HG03025 (cell line): Measurements from ENCODE around the gene TNFRSF4.

Source experiments
- ATAC-seq: cut with Tn5 transposase; IDR thresholded peaks from one replicate; pipeline ENCODE4 v1.9.1; 2021; ENCODE audit warnings: mild to moderate bottlenecking, moderate library complexity; ENCODE audit not compliant: unreplicated experiment, low FRiP score

Gene TNFRSF4

DNA sequence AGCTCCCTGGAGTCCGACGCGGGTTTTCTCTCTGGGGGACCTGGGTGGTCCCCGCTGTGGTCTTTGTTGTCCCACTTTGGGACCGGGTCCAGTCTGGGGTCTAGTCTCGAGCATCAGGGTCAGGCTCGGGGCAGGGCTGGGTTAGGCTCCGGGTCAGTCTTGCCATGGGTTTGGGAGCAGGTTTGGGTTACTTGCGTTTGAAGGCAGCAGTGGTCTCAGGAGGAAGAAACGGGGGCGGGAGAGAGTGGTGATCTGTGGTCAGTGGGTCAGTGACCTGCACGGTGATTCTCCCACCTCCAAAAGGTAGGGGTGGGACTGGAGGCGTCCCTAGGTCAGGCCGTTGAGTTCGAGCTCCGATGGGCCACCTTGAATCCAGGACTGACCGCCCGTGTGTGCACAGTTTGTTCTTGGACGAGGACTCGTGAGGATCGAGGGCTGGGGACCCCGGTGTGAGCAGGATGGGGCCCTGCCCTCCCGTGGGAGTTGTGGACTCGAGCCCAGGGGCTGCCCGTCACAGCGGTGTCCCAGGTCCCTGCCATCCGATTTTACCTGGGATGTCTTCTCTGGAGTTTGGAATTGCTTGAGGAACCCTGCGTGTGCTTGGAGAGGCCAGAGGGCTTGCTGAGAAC is 20.3 kb upstream of the TNFRSF4 start:
- ATAC-seq = no peak

DNA sequence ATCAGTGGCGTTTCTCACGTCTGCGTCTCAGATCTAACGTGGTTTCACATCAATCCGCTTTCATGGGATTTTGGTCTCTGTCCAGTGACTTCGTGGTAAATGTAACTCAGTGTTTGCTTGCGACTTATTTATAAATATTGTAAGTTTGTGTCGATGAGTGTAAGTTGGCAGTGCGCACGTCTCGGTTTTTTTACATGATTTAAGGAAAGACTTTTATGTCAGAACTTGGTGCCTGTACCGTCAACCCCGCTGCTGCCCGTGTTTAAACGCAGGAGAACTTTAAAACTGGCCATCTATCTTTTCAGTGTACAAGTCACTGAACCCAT is 19.6 kb upstream of the TNFRSF4 start:
- ATAC-seq = no peak

DNA sequence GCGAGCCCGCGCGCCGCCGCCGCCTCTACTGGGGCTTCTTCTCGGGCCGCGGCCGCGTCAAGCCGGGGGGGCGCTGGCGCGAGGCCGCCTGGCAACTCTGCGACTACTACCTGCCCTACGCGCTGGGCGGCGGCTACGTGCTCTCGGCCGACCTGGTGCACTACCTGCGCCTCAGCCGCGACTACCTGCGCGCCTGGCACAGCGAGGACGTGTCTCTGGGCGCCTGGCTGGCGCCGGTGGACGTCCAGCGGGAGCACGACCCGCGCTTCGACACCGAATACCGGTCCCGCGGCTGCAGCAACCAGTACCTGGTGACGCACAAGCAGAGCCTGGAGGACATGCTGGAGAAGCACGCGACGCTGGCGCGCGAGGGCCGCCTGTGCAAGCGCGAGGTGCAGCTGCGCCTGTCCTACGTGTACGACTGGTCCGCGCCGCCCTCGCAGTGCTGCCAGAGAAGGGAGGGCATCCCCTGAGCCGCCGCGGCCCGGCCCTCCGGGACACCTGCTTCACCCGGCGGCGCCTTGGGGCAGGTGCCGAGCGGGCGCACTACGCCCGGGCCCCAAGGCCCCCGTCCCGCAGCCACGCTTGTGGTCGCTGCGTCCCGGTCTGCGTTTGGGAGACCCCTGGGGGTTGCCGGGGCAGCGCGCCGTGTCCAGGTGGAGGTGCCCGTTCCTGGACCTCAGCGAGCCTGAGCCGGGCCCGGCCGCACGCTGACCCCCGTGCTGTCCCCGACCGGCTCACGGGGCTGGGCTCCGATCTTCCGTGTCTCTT is 19.0 kb upstream of the TNFRSF4 start:
- ATAC-seq = no peak

DNA sequence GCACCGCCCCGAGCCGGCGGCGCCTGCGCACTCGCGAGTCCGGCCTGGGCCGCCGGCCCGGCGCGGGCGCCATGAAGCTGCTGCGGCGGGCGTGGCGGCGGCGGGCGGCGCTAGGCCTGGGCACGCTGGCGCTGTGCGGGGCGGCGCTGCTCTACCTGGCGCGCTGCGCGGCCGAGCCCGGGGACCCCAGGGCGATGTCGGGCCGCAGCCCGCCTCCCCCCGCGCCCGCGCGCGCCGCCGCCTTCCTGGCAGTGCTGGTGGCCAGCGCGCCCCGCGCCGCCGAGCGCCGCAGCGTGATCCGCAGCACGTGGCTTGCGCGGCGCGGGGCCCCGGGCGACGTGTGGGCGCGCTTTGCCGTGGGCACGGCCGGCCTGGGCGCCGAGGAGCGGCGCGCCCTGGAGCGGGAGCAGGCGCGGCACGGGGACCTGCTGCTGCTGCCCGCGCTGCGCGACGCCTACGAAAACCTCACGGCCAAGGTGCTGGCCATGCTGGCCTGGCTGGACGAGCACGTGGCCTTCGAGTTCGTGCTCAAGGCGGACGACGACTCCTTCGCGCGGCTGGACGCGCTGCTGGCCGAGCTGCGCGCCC is 18.3 kb upstream of the TNFRSF4 start, which contains the start of gene B3GALT6:
B3GALT6 (plus strand) TSS at position 30 of the 588 bp plus-strand sequence; CDS start at position 72, 42 bp downstream.
- peak; percentile 1 for ATAC-seq

DNA sequence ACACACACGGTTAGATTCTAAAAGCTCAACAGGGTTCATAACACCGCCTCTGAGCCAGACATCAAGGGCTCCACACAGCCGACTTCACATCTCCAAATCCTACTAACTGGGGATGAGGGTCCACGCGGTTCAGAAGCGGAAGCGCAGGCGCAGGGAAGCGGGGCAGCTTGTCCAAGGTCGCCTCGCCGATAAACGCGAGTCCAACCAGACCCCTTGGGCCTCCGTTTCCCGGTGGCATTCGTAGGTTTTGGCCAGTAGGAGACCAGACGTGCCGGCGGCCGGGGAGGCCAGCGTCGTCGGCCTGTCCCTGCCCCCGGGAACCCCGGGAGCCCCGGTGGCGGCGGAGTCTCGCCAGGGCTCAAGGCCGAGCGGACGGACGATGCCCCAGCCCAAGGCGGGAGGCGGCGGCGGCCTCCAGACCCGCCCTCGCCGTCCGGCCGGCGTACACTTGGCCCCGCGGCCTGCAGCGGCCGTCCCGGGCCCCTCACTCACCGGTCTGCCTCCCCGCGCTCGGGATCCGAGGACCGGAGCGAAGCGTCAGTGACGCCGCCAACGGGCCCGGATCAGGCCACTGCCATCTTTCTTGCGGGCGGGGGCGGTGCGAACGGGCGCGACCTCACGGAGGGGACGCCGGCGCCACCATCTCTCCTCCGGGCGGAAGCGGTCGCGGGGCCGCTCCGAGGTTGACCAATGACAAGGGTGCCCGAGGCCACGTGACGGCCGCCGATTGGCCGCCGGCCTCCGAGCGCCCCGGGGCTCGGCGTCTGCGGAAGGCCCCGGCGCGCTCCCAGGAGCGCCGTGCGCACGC is 17.7 kb upstream of the TNFRSF4 start, which contains the start of gene SDF4:
SDF4 (minus strand) TSS at position 602 of the 808 bp plus-strand sequence. CDS start 3,229 bp downstream, outside the sequence.
- peak; percentile 70 for ATAC-seq

DNA sequence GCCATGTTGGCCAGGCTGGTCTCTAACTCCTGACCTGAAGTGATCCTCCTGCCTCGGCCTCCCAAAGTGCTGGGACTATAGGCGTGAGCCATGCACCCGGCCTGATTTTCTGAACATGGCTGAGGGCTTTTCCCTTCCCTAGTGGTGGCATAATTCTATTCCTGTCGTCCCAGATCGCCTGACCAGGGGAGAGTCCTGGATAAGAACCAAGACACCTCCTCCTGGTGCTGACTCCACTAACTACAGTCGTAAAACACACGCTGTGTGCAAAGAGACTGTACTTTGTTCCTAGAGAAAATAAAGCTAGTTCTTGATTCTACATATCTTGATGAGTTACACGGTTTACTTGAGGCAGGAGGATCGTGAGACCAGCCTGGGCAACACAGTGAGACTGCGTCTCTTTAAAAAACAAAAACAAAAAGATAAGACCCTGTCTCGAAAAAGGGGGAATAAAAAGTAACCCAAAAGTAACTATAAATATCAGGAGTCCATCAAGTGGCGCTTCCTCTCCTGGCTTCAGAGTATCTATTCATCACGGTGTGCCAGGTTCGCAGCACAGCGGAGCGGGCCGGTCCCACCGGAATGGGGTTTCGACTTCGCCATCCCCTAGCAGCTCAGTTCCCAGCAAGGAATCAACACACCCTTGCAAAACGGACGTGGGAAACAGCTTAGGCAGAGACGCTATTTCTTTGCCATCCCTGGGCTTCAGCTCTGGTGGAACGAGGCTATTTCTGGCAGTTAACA is 16.9 kb upstream of the TNFRSF4 start:
- ATAC-seq = no peak

DNA sequence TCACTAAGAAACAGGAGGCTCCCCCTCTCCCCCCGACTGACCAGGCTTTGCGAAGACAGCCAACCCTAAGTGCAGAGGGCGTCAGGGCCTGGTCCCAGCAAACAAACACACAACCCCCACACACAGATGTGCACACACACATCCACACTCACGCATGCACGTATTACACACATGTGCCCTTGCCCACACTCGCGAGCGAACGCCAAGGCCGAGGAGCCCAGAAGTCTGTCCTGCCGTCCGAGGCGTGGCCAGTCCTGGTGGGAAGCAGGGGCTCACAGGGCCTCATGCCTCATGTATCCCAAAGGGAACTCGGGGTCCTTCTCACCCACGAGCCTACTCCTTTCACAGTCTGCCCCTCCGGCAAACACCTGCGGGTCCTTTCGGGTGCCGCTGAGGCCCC is 15.8 kb upstream of the TNFRSF4 start:
- no peak for ATAC-seq

DNA sequence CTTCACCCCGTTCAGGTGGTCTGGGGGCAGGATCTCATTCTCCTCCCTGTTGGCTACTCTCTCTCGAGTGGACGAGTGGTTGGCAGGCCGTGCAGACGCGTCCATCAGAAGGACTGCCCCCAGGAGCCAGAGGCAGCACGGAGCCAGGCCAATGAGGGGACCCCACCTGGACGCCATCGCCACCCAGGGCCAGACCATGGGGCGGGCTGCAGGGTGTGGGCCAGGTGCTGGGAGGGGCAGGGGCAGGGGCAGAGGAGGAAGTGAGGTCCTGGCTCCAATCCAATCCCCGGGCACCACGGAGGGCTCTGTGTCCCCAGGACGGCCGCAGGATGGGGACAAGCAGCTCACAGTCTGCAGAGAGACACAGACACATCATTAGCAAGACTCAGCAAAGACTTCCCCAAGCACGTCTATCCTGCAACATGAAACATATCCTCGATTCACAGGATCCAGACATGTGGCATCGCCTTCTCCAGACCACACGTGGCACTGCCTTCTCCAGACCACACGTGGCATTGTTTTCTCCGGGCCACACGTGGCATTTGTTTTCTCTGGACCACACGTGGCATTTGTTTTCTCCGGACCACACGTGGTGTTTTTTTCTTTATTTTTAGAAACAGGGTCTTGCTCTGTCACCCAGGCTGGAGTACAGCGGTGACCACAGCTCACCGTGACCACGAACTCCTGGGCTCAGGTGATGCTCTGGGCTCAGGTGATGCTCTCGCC is 14.8 kb upstream of the TNFRSF4 start:
- ATAC-seq = no peak

DNA sequence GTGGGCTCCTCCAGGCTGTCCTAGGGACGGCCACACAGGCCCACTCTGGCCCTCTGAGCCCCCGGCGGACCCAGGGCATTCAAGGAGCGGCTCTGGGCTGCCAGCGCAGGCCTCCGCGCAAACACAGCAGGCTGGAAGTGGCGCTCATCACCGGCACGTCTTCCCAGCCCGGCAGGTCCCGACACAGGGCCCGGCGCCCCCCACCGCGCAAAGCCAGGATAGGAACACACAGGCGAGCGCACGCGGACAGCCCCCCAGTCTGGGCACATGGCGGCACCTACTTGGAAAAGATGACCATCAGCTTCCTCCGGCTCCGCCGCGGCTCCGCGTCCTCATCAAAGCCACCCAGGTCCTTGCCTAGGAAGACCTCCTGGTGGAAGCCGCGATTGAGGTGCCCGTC is 14.2 kb upstream of the TNFRSF4 start:
- ATAC-seq = no peak

DNA sequence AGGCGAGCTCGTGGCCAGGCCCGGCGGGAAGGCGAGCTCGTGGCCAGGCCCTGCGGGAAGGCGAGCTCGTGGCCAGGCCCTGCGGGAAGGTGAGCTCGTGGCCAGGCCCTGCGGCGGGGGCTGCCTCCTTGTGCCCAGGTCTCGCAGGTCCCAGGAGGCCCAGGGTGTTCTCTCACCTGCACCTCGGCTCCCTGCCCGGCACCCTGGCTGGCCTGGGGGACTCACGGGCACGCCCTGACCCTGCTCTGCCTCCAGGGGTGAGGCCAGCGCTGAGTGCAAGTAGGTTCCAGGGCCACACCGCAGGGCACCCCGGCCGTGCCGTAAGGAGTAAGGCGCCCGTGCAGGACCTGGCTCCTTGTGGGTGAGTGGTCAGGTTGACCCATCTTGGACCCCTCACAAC is 13.4 kb upstream of the TNFRSF4 start:
- ATAC-seq = no peak

DNA sequence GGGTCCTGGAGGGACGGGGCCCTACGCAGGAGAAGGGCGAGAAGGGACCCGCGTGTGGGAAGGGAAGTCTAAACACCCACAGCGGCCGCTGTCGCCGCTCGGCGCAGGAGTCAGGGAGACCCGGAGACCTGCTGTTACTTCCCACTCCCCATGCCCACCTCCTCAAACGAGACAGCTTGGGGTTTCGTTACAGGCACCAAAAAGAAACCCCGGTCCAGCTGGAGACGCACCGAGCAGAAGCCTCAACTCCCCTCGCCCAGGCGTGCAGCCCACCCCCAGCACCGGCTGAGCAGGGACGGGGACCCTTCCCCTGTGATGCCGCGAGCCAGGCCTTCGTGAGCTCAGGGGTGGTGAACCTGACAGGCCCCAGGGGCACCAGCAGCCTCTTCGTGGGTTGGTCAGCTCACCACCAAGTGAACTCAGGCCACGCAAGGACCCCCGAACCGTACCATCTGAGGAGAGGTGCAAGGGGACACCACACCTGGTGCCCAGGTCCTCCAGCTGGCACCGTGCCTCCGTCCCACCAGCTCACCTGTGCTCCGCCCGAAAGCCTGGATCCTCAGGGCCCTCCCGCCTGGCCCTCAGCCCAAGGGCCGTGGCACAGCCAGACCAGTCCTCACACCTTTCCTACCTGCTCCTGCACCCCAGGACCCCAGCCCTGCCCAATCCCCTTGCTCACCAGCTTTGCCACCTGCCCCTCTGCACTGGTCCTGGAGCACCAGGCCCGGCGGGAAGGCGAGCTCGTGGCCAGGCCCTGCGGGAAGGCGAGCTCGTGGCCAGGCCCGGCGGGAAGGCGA is 12.8 kb upstream of the TNFRSF4 start:
- no peak for ATAC-seq

DNA sequence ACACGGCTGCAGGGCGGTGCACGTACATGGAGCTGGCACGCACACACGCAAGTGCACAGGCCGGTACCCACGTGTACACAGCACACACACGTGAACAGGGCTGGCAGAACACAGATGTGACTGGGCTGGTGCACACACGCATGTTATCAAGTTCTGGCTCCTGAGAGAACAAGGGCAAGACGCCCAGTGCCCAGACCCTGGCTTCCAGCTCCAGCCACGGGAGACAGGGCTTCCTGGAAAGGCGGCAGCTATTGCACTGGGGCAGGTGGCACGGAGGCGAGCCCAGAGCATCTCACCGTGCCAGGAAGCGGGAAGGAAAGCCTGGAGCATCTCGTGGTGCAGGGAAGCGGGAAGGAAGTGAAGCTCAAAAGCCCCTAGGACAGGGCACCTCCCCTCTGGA is 12.0 kb upstream of the TNFRSF4 start:
- no peak for ATAC-seq

DNA sequence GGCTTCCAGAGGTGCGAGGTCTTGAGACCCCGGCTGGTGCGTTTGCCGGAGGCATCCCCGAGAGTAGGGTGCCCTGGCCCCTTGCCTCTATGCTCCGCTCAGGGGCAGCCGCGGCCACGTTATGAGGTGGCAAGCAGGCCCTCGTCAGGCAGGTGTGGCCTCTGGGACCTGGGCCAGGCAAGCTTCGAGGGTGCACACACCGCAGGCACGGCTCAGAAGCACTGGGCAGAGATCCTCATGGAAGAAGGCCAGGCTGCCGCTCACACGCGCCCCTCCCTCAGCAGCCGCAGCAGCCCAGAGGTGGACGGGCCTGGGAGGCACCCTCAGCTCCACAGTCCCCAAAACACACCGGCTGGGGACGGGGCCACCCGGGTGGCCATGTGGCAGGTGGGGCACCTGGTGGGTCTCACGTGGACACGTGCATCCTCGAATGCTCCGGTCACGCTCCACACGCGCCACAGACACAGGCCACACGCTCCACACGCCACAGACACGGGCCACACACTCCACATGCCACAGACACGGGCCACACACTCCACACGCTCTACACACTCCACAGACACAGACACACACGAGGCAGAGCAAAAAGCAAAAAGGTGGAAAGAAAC is 11.4 kb upstream of the TNFRSF4 start:
- ATAC-seq = no peak

DNA sequence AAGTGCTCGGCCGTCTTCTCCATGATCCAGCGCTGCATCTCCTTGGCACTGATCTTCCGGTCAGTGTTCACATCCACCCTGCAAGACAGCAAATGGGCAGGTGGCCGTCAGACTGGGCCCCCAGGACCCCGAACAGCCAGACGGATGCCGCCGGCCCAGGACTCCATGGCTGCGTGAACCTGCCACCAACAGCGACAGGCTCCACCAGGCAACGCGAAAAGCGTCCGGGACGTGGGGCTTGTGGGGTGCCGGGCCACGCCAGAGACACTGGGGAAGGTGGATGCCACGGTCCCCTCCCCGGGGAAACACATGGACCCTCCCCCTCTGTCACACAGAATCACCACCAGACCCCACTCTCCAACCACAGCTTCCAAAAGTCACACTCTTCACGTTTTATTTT is 9.9 kb upstream of the TNFRSF4 start:
- no peak for ATAC-seq

DNA sequence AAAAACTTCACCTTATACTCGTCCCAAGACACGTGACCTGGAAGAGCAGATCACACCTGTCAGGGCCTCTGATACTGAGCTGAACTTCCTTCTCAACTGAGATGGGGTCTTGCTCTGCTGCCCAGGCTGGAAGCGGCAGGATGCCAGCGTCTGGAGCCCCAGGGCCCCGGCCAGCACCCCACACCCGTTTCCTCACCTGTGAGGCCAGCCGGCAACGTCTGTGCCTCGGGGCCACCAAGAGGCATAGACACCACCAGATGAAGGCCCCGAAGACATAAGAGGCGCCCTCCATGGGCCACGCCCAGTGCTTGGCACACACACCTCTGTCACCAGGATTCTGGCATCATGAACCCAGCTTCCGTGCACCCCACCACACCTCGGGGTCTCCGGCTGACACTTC is 9.4 kb upstream of the TNFRSF4 start:
- ATAC-seq = no peak

DNA sequence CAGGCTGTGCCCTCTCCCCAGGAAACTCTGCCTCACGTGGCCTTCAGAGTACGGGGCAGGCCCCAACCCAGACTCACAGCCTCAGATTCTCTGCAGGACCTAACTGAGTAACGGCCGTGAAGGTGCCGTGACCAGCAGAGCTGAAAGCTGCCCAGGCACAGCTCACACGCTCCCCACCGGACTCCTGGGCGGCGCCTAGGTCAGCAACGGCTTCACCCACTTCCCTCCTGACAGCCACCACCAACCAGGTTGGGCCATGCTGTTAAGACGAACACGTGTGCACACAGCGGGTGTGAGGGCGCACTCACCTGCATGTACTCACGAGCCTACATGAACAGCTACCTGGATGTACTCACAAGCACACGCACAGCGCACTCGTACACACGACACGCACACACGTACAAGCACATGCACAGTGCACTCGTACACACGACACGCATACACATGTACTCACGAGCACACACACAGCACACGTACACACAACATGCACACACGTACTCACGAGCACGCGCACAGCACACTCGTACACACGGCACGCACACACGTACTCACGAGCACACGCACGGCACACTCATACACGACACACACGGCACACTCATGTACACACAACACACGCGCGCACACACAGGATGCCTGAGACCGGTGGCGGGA is 8.7 kb upstream of the TNFRSF4 start:
- no peak for ATAC-seq

DNA sequence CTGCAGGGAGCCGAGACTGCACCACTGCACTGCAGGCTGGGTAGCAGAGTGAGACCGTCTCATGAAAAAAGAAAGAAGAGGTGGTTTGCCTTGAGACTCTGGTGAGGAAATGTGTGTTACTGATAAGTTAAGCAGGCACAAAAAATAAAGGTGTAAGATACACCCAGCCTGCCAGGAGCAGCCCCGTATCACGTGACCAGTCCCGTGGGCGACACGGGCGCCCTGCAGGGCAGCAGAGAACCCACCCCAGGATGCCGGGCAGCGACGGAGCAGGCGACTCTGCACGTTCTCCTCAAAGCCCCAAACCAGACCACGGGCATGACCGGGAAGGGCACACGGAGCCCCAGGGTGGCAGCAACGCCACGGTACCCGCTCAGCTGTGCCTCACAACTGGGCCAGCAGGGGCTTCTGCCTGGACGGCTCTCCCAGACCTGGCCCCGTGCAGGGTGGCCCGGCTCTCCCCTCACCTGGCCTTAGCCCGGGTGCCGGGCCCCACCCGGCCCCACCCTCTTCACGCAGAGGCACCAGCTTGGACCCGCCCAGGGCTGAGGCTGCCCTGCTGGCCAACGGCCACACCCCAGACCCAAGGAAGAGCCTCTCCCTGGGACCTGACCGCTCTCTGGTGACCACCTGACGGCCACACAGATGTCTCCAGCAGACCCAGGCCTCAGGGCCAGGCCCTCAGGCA is 8.1 kb upstream of the TNFRSF4 start:
- no peak for ATAC-seq
